Measurements from ENCODE around the gene ZNF341.

ZNF341 gene

GRCh38 chr20:33803921-33804337 lies 72.1 kb downstream of the ZNF341 start:
- TF ChIP-seq, protein P1, sequence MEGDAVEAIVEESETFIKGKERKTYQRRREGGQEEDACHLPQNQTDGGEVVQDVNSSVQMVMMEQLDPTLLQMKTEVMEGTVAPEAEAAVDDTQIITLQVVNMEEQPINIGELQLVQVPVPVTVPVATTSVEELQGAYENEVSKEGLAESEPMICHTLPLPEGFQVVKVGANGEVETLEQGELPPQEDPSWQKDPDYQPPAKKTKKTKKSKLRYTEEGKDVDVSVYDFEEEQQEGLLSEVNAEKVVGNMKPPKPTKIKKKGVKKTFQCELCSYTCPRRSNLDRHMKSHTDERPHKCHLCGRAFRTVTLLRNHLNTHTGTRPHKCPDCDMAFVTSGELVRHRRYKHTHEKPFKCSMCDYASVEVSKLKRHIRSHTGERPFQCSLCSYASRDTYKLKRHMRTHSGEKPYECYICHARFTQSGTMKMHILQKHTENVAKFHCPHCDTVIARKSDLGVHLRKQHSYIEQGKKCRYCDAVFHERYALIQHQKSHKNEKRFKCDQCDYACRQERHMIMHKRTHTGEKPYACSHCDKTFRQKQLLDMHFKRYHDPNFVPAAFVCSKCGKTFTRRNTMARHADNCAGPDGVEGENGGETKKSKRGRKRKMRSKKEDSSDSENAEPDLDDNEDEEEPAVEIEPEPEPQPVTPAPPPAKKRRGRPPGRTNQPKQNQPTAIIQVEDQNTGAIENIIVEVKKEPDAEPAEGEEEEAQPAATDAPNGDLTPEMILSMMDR (IDR thresholded peaks at IDR 0.05), result no peak

- TF ChIP-seq, protein P1 (IDR thresholded peaks at IDR 0.05), result no peak
These were observed 76.6 kb downstream of the ZNF341 start for GRCh38 chr20:33808388-33808787.

DNA sequence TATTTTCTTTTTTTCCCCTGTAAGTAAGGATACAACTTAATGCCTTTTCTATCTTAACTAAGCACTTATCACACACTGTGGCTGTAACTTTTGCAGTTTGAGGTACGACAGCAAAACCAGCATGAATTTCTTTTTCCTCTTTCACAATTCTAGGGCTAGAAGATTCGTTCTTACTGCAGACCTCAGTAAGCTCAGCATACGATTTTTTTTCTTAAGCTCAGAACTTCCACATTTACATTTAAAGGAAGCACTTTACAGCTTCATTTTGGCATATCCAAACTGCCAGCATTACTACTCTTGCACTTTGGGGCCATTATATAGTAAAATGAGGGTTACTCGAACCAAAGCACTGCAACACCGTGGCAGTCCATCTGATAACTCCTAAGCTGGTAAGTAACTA lies 78.5 kb downstream of the ZNF341 start:
- TF ChIP-seq, protein P1 (IDR thresholded peaks at IDR 0.05), result no peak

DNA sequence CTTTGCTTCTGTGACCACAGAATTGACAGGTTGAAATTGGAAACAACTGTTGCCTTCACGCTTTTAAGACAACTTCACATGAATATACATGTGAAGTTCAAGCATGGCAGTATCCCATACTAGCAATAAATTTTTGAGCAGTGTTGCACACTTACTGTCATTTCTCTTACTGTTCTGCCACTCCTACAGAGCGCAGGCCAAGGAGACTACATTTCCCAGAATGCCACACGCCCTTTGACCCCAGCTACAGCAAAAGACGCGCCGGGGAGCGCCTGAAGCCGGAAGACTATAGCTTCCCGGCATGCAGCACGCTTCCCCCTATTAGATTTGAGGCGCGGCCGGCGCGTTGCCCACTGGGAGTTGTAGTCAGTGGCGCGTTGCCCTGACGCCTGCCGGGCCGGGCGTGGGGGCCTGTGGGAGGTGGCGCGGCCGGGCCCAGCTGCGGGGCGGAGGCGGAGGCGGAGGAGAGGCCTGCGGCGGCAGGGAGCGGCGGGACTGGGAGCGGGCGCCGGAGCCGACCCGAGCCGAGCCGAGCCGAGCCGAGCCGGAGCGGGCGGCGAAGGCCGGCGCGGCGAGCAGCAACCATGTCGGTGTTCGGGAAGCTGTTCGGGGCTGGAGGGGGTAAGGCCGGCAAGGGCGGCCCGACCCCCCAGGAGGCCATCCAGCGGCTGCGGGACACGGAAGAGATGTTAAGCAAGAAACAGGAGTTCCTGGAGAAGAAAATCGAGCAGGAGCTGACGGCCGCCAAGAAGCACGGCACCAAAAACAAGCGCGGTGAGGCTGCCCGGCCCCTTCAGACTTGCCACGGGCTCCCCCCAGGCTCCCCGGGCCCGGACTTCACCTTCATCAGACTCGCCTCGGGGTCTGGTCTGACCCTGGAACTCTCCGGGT lies 79.3 kb downstream of the ZNF341 start, which contains the start of gene CHMP4B:
TSS of gene CHMP4B (plus strand) at position 464 of the 891 bp plus-strand sequence. CDS start at position 585, 121 bp downstream.
- TF ChIP-seq, protein P1 (IDR thresholded peaks at IDR 0.05), result no peak

DNA sequence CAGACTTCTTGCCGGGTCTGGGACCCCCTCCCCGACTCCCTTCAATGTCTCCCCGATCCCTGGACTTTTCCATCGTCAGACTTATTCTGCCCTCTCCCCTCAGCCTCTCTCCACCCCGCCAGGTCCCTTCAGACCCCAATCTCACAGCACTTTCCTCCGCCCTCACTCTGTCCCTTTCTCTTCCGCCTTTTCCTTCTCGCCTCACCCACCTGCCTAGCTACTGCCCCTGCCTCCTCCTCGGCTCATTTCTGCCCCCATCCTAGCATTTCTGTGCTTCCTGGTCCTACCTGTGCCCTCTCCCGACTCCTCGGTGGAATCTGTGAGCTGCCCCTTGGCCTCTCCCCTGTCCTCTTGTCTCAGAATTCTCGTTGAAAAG lies 80.0 kb downstream of the ZNF341 start:
- TF ChIP-seq, protein P1 (IDR thresholded peaks at IDR 0.05), result no peak

DNA sequence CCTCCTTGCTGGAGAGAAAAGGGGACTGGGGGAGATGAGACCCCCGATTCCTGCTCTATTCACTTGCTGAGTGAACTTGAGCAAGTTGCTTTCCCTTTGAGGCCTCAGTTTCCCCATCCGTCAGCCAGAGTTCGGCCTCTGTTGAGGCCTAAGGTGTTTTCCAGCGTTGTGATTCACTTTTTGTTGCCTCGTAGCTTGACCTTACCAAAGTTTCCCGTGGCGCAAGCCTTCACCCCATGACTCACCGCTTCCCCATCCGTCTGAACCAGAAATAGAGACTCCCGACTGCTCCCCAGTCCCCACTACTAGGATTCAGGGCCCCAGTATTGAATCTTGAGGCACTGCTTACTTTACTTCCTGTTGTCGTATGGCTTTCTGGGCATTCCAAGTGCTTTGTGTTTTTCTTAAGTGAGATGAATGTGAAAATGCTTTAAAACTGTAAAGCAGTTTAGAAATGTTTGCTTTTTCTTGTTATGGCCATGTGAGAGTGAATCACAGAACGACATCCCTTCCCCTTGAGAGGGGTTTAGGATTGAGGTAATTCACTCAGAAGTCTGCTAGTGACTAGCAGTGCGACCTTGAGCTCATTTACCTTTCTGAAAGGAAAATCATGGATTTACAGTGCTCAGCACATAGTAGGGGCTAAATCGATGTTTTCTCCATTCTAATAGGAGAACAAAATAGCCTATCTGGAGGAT lies 80.5 kb downstream of the ZNF341 start:
- TF ChIP-seq, protein P1 (IDR thresholded peaks at IDR 0.05), result no peak

- TF ChIP-seq, protein P1 (IDR thresholded peaks at IDR 0.05), result no peak
These were observed 81.2 kb downstream of the ZNF341 start for GRCh38 chr20:33812908-33813462.

Measured in LNCAP (cell line).